T-cell (primary cell): ENCODE results near the gene DCAF8L1. TPM values are rescaled to one million over a fixed set of nuclear protein-coding genes. Genes with fewer than 3 reads are reported as not detected.
"Not testable (repeated sequence)": the region's sequence is repeated elsewhere in the genome, so short reads cannot be mapped to it uniquely, and the experiment has no call there.

ENCODE experiments used
- ATAC-seq, 4 experiments: fragments of 200-7000 bp in 3 of 4; fragments of 150-1000 bp in 1 of 4; cut with Tn5 transposase; replicated peaks in 1 of 4; 1 replicate in 3 of 4; 2 replicates in 1 of 4; pipeline ENCODE4 v1.10.0; 2021; ENCODE audit warnings: moderate library complexity in 3 of 4, mild to moderate bottlenecking in 2 of 4, moderate number of reproducible peaks in 1 of 4
- CTCF ChIA-PET, 2 donors: fragments of 300-600 bp; sonication (Branson Sonifier 250); formaldehyde crosslinking; loops; one replicate each; lab custom pipeline; 2022; ENCODE audit warnings: antibody characterized with exemption in 2 of 2; lab: Charles Lee
- POLR2A ChIA-PET, 2 donors: fragments of 300-600 bp; sonication (Branson Sonifier 250); formaldehyde crosslinking; loops; one replicate each; lab custom pipeline; 2022; ENCODE audit warnings: antibody characterized with exemption in 2 of 2; lab: Charles Lee
- DNase-seq, 35 experiments: peaks; one replicate each; pipeline versions ENCODE4 v3.0.0 to v3.0.0-alpha.2; 2013 to 2023
- H3K27ac ChIP-seq: one replicate; pipeline ENCODE4 v1.5.1; 2013; ENCODE audit warnings: low read length
- H3K27me3 ChIP-seq, 2 experiments: replicated peaks in 1 of 2; 1 replicate in 1 of 2; 2 replicates in 1 of 2; pipeline versions ENCODE4 v1.6.1 to v1.7.0; 2013; ENCODE audit warnings: low read length in 1 of 2, mixed read lengths in 1 of 2; ENCODE audit not compliant: control insufficient read depth in 2 of 2, insufficient read depth in 2 of 2; ENCODE audit errors: extremely low read depth in 1 of 2
- H3K36me3 ChIP-seq, 2 donors: 1 replicate in 1 of 2; 2 replicates in 1 of 2; pipeline versions ENCODE4 v1.6.1 to v1.7.0; 2013; ENCODE audit warnings: low read length in 1 of 2; ENCODE audit not compliant: control insufficient read depth in 2 of 2, insufficient read depth in 1 of 2; ENCODE audit errors: extremely low read depth in 1 of 2
- H3K4me1 ChIP-seq, 2 experiments: 1 replicate in 1 of 2; 2 replicates in 1 of 2; pipeline versions ENCODE4 v1.6.1 to v1.7.0; 2013; ENCODE audit warnings: low read length in 2 of 2, mixed read lengths in 1 of 2; ENCODE audit not compliant: insufficient read depth in 2 of 2, control insufficient read depth in 1 of 2; ENCODE audit errors: extremely low read depth in 1 of 2
- H3K4me3 ChIP-seq, 2 donors: 1 replicate in 1 of 2; 2 replicates in 1 of 2; pipeline versions ENCODE4 v1.5.1 to v1.7.0; 2013; ENCODE audit warnings: mild to moderate bottlenecking in 2 of 2, low read length in 1 of 2, moderate library complexity in 1 of 2; ENCODE audit not compliant: control insufficient read depth in 1 of 2; ENCODE audit errors: extremely low read depth in 1 of 2
- H3K9me3 ChIP-seq: 2 replicates; pipeline ENCODE4 v1.7.0; 2013
- H3K27ac Mint-ChIP-seq, 2 donors: one replicate each; pipeline ENCODE4 v1.8.0; 2020 to 2021; ENCODE audit warnings: mild to moderate bottlenecking in 2 of 2, mixed read lengths in 2 of 2
- H3K27me3 Mint-ChIP-seq, 2 donors: one replicate each; pipeline ENCODE4 v1.8.0; 2021 to 2022; ENCODE audit warnings: mixed read lengths in 2 of 2
- H3K36me3 Mint-ChIP-seq: one replicate; pipeline ENCODE4 v1.8.0; 2021; ENCODE audit warnings: mixed read lengths
- H3K4me1 Mint-ChIP-seq, 3 donors: one replicate each; pipeline ENCODE4 v1.8.0; 2020 to 2022; ENCODE audit warnings: mixed read lengths in 3 of 3, mild to moderate bottlenecking in 1 of 3
- H3K4me3 Mint-ChIP-seq, 3 donors: one replicate each; pipeline ENCODE4 v1.8.0; 2020 to 2022; ENCODE audit warnings: mild to moderate bottlenecking in 3 of 3, mixed read lengths in 3 of 3, moderate library complexity in 3 of 3
- H3K9me3 Mint-ChIP-seq, 3 donors: one replicate each; pipeline ENCODE4 v1.8.0; 2020 to 2022; ENCODE audit warnings: mixed read lengths in 3 of 3
- WGBS: methylation state at CpG from one replicate; pipeline ENCODE4 v1.1.5; 2013; ENCODE audit warnings: missing lambda C conversion rate; ENCODE audit not compliant: insufficient coverage; 5-methylcytosine and 5-hydroxymethylcytosine counted together
- total RNA-seq, 35 experiments: library from RNA in 6 of 35; stranded (reverse) in 6 of 35; fragments of 120-200 nt in 1 of 35; gene quantifications; one replicate each; pipeline versions ENCODE4 v1.2.1 to v1.2.4 and lab custom pipeline; 2013 to 2026

Gene DCAF8L1
- total RNA-seq, 5 donors from 2014 or later (not counting 1 experiment from before 2014, with no cell fraction given): not detected

DNA sequence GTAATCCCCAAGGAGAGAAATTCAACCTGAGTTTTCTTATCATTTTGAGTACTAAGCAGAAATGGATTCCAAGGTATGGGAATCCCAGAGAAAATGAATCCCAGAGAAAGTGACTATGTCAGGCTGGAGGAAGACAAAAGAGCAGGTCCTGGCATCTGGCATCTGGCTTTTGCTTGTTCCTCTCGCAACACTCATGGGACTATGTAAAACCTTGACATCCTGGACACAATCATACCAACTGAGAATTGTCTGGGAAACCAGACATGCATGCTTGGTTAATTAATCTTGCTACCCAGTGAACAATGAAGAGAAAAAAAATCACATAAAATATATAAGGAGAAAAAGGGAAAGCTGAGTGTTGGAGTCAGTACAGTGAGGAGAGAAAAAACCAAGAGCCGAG, 12.9 kb downstream of the DCAF8L1 start:
- Mint-ChIP-seq H3K27me3 (no peaks in the 10 kb centered on the region), H3K9me3 (peaks cover 2 to 21% (median 5%) of the 10 kb centered on the region in 3 donors), H3K4me3 (no peak overlapping the region), H3K36me3 (no peaks in the 10 kb centered on the region), H3K4me1 (no peaks in the 10 kb centered on the region), H3K27ac (no peak overlapping the region)
- ChIA-PET CTCF (no interaction called here), POLR2A (no interaction called here)
- DNase-seq (no peak), ATAC-seq (no peak)
- WGBS: no CpG with 5 or more reads among the region's 2 CpGs
- H3K4me3 ChIP-seq: no peak overlapping the region
- no peaks in the 10 kb centered on the region for H3K4me1 ChIP-seq
- H3K36me3 ChIP-seq: no peaks in the 10 kb centered on the region
- H3K9me3 ChIP-seq: no peaks in the 10 kb centered on the region
- no peaks in the 10 kb centered on the region for H3K27me3 ChIP-seq
- H3K27ac ChIP-seq: no peak overlapping the region

DNA sequence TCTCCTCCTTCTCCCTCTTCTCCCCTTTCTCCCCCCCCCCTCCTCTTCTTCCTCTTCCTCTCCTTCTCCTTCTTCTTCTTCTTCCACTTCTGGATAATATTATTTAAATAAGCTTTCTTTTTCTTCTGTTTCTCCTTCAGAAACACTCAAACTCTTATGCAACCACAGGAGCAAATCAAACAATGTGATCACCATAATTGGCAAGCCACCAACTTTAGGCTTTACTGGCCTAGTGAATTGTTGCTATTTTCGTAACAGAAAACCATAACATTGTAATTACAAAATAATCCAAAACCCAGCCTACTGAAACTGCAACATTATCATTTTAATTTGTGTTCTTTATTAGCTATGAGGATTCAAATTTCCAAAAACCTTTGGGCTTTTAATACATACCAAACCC, 14.3 kb downstream of the DCAF8L1 start:
- Histone ChIP-seq H3K4me1 (no peaks in the 10 kb centered on the region), H3K9me3 (no peaks in the 10 kb centered on the region), H3K27ac (no peak overlapping the region), H3K27me3 (no peaks in the 10 kb centered on the region), H3K36me3 (no peaks in the 10 kb centered on the region), H3K4me3 (no peak overlapping the region)
- H3K4me3 Mint-ChIP-seq: no peak overlapping the region
- POLR2A ChIA-PET: no interaction called here
- no peak overlapping the region for H3K27ac Mint-ChIP-seq
- no peaks in the 10 kb centered on the region for H3K27me3 Mint-ChIP-seq
- DNase-seq (no peak), ATAC-seq (no peak)
- CTCF ChIA-PET: no interaction called here
- peaks cover 5 to 26% (median 7%) of the 10 kb centered on the region in 3 donors for H3K9me3 Mint-ChIP-seq
- H3K36me3 Mint-ChIP-seq: no peaks in the 10 kb centered on the region
- H3K4me1 Mint-ChIP-seq: no peaks in the 10 kb centered on the region
- no CpG with 5 or more reads among the region's 1 CpG for WGBS

DNA sequence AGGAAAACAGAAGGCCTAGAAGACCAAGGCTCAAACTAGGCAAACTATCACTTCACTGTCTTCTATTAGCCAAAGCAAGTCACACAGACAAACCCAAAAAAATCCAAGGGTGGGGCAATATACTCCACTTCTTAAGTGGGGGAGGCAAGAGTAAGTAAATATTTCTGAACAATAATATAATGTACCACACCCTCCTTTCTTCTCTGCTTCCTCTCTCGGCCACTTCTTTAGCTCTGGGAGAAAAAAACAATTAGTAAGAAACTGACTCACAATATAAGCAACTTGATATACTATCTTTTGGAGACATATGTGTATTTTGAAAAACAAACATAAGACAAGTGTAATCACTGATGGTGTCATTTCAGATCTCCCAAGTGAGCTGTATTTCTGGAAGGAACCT, 14.8 kb downstream of the DCAF8L1 start:
- no peak overlapping the region for H3K4me3 ChIP-seq
- Mint-ChIP-seq H3K27ac (no peak overlapping the region), H3K36me3 (no peaks in the 10 kb centered on the region), H3K27me3 (no peaks in the 10 kb centered on the region), H3K4me3 (no peak overlapping the region), H3K9me3 (peaks cover 4 to 25% (median 10%) of the 10 kb centered on the region in 3 donors), H3K4me1 (no peaks in the 10 kb centered on the region)
- H3K9me3 ChIP-seq: no peaks in the 10 kb centered on the region
- H3K4me1 ChIP-seq: no peaks in the 10 kb centered on the region
- ChIA-PET CTCF (no interaction called here), POLR2A (no interaction called here)
- no peaks in the 10 kb centered on the region for H3K27me3 ChIP-seq
- ATAC-seq: no peak
- H3K27ac ChIP-seq: no peak overlapping the region
- WGBS: no CpG with 5 or more reads among the region's 1 CpG
- DNase-seq: no peak
- H3K36me3 ChIP-seq: no peaks in the 10 kb centered on the region

DNA sequence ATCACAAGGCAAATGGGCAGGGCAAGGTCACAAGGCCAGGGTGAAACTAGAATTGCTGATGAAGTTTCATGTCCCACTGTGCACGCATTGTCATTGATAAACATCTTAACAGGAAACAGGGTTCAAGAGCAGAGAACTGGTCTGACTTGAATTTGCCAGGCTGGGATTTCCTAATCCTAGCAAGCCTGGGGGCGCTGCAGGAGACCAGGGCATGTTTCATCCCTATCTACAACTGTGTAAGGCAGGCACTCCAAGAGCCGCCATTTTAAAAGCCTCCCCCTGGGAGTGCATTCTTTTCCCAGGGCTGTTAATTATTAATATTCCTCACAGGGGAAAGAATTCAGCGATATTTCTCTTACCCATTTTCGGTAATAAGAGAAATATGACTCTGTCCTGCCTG, 15.9 kb downstream of the DCAF8L1 start:
- H3K27me3 Mint-ChIP-seq, CTCF ChIA-PET, H3K36me3 ChIP-seq, H3K4me3 ChIP-seq, H3K9me3 ChIP-seq, H3K4me1 ChIP-seq, H3K4me1 Mint-ChIP-seq, ATAC-seq, H3K4me3 Mint-ChIP-seq, POLR2A ChIA-PET, DNase-seq, H3K36me3 Mint-ChIP-seq, H3K27me3 ChIP-seq, H3K27ac ChIP-seq, H3K27ac Mint-ChIP-seq: not testable (repeated sequence)
- no CpG with 5 or more reads among the region's 5 CpGs for WGBS
- peaks cover 5 to 25% (median 16%) of the 10 kb centered on the region in 3 donors for H3K9me3 Mint-ChIP-seq

DNA sequence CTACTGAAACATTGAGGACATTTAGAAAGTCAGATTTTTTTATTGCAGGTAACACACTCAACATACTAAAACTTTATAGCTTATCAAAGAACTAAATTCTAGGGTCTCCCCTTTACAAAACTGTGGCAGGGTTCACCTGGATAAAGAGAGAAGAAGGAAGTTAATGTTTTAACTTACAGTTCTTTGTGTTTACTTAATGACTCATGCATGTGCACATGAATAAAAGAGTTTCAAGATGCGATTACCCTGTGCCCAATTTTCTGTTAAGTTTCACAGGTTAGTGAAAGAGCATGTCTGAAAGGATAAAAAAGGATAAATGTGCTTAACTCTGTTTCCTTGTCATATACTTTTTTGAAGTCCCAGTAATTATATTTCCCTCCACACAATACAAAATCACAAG, 16.8 kb downstream of the DCAF8L1 start:
- Histone ChIP-seq H3K9me3 (no peaks in the 10 kb centered on the region), H3K4me1 (no peaks in the 10 kb centered on the region), H3K36me3 (no peaks in the 10 kb centered on the region), H3K27me3 (no peaks in the 10 kb centered on the region), H3K4me3 (no peak overlapping the region), H3K27ac (no peak overlapping the region)
- ATAC-seq (no peak), DNase-seq (no peak)
- CTCF ChIA-PET: no interaction called here
- Mint-ChIP-seq H3K4me3 (no peak overlapping the region), H3K9me3 (peaks cover 5 to 28% (median 18%) of the 10 kb centered on the region in 3 donors), H3K27ac (no peak overlapping the region), H3K27me3 (no peaks in the 10 kb centered on the region), H3K36me3 (no peaks in the 10 kb centered on the region), H3K4me1 (no peaks in the 10 kb centered on the region)
- no CpG with 5 or more reads among the region's 1 CpG for WGBS
- POLR2A ChIA-PET: no interaction called here

DNA sequence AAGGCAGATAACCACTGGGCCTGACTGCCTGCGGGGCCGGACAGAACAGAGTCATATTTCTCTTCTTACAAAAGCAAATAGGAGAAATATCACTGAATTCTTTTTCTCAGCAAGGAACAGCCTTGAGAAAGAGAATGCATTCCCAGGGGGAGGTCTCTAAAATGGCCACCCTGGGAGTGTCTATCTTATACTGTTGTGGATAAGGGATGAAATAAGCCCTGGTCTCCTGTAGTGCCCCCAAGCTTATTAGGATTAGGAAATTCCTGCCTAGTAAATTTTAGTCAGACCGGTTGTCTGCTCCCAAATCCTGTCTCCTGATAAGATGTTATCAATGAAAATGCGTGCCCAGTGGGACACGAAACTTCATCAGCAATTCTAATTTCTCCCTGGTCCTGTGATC, 20.8 kb downstream of the DCAF8L1 start:
- DNase-seq, H3K36me3 Mint-ChIP-seq, H3K9me3 ChIP-seq, H3K4me3 ChIP-seq, H3K4me1 ChIP-seq, H3K27ac ChIP-seq, H3K36me3 ChIP-seq, H3K27me3 Mint-ChIP-seq, POLR2A ChIA-PET, H3K27me3 ChIP-seq, CTCF ChIA-PET, H3K27ac Mint-ChIP-seq, H3K4me1 Mint-ChIP-seq, H3K4me3 Mint-ChIP-seq, ATAC-seq: not testable (repeated sequence)
- no CpG with 5 or more reads among the region's 5 CpGs for WGBS
- H3K9me3 Mint-ChIP-seq: peaks cover 5 to 21% (median 18%) of the 10 kb centered on the region in 3 donors

DNA sequence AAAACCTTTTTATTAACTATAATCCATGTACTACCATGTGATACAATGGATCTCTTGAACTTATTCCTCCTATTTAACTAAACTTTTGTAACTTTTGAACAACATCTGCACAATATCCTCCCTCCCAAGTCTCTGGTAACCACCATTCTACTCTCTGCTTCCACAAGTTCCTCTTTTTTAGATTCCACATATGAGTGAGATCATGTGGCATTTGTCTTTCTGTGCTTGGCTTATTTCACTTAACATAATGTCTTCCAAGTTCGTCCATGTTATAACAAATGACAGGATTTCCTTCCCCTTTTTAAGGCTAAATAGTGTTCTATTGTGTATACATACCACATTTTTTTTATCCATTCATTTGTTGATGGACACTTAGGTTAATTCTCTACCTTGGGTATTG, 28.1 kb downstream of the DCAF8L1 start:
- H3K9me3 Mint-ChIP-seq: peaks cover 0 to 8% (median 7%) of the 10 kb centered on the region in 3 donors
- Histone ChIP-seq H3K9me3 (no peaks in the 10 kb centered on the region), H3K4me3 (no peak overlapping the region), H3K27ac (no peak overlapping the region), H3K4me1 (no peaks in the 10 kb centered on the region), H3K27me3 (no peaks in the 10 kb centered on the region), H3K36me3 (no peaks in the 10 kb centered on the region)
- CTCF ChIA-PET: no interaction called here
- no CpG with 5 or more reads among the region's 1 CpG for WGBS
- ATAC-seq: no peak
- H3K27me3 Mint-ChIP-seq: no peaks in the 10 kb centered on the region
- POLR2A ChIA-PET: no interaction called here
- no peak for DNase-seq
- H3K27ac Mint-ChIP-seq: no peak overlapping the region
- no peaks in the 10 kb centered on the region for H3K4me1 Mint-ChIP-seq
- no peak overlapping the region for H3K4me3 Mint-ChIP-seq
- no peaks in the 10 kb centered on the region for H3K36me3 Mint-ChIP-seq
